GM12891 (cell line): ENCODE data around the gene DUSP7.

Source experiments
- POLR2A ChIP-seq: IDR thresholded peaks from 2 replicates; pipeline ENCODE4 v1.6.1; 2011; ENCODE audit warnings: low read depth, low read length, control low read depth
- POLR2AphosphoS5 ChIP-seq: IDR thresholded peaks from 2 replicates; pipeline ENCODE4 v1.6.1; 2011; ENCODE audit warnings: low read depth, low read length, control low read depth

- TF ChIP-seq POLR2A (no peak), POLR2AphosphoS5 (no peak)
These were observed 45.9 kb downstream of the DUSP7 start for GRCh38 chr3:52010431-52010830.
